MM.1S (cell line): ENCODE measurements around the gene CDH4.

ENCODE experiments used
- CTCF ChIP-seq: fragments of 300-600 bp; sonication (generic); IDR thresholded peaks from 2 replicates; pipeline ENCODE4 v1.5.1; 2016; ENCODE audit warnings: antibody characterized with exemption, low read length, mixed read lengths
- EZH2 ChIP-seq: fragments of 300-600 bp; sonication (generic); optimal IDR thresholded peaks from 2 replicates; pipeline ENCODE3; 2017; ENCODE audit warnings: low read depth, mild to moderate bottlenecking, antibody characterized with exemption, low read length, mixed read lengths

DNA sequence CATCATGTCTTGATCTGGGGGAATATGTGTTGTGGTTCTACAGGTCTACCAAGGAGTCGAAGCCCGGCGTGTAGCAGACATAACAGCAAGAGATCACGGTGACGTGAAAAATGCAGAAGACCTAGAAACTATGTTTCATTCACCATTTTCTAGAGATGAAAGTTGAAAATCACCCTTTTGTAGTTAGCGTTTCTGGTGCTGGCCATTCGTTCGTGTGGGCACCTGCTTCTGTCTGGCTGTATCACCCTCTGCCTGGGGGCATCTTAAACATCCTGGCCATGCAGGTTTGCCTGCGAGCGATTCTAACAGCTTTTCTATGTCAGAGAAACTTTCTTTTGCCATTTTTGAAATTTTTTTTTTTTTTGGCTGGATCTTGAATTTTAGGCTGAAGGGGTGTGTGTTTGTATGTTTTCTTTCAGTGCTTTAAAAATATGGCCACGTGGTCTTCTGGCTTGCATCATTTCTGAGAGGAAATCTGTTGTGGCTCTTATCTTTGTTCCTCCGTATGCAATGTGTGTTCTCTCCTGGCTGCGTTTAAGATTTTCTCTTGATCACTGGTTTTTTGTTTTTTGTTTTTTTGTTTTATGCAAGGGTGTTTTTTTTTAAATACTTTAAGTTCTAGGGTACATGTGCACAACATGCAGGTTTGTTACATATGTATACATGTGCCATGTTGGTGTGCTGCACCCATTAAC, 226.7 kb downstream of the CDH4 start:
- TF ChIP-seq CTCF (no peak), EZH2 (no peak)
